IPS-15b (cell line): Measurements from ENCODE around the gene PAX8.

Source experiments
- H3K27me3 ChIP-seq: one replicate; pipeline ENCODE4 v1.6.1; 2013; ENCODE audit warnings: low read length; ENCODE audit not compliant: control insufficient read depth, insufficient read depth
- H3K36me3 ChIP-seq: one replicate; pipeline ENCODE4 v1.6.1; 2013; ENCODE audit warnings: low read length; ENCODE audit not compliant: control insufficient read depth, insufficient read depth
- H3K4me1 ChIP-seq: one replicate; pipeline ENCODE4 v1.6.1; 2013; ENCODE audit warnings: mild to moderate bottlenecking, low read length; ENCODE audit not compliant: control insufficient read depth, insufficient read depth
- H3K4me3 ChIP-seq: one replicate; pipeline ENCODE4 v1.5.1; 2013; ENCODE audit warnings: low read depth, low read length
- H3K9ac ChIP-seq: one replicate; pipeline ENCODE4 v1.6.1; 2013; ENCODE audit warnings: low read depth, mild to moderate bottlenecking, low read length
- H3K9me3 ChIP-seq: one replicate; pipeline ENCODE4 v1.6.1; 2013; ENCODE audit warnings: mild to moderate bottlenecking, low read length; ENCODE audit not compliant: control insufficient read depth, insufficient read depth

PAX8 gene

DNA sequence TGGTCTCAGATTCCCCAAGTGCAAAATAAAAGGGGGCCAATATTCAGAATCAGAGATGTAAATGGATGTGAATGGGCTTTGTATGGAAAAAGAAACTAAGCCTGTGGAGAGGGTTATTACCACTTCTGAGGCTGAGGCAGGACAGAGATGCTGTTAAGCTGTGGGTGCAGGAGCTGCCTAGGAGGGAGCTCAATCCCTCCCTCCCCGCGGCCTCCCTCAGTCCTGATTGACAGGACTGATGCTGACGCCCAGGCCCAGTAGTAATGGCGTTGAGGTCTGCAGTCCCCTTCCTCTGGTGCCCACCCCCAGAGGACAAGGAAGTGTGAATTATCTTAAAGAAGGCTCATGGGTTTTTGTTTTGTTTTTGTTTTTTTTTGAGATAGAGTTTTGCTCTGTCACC lies 64.6 kb downstream of the PAX8 start:
- Histone ChIP-seq H3K4me1 (peaks cover 5% of the 10 kb centered on the region), H3K4me3 (no peak overlapping the region), H3K27me3 (peaks cover 2% of the 10 kb centered on the region), H3K9ac (no peak overlapping the region), H3K9me3 (no peaks in the 10 kb centered on the region), H3K36me3 (no peaks in the 10 kb centered on the region)

DNA sequence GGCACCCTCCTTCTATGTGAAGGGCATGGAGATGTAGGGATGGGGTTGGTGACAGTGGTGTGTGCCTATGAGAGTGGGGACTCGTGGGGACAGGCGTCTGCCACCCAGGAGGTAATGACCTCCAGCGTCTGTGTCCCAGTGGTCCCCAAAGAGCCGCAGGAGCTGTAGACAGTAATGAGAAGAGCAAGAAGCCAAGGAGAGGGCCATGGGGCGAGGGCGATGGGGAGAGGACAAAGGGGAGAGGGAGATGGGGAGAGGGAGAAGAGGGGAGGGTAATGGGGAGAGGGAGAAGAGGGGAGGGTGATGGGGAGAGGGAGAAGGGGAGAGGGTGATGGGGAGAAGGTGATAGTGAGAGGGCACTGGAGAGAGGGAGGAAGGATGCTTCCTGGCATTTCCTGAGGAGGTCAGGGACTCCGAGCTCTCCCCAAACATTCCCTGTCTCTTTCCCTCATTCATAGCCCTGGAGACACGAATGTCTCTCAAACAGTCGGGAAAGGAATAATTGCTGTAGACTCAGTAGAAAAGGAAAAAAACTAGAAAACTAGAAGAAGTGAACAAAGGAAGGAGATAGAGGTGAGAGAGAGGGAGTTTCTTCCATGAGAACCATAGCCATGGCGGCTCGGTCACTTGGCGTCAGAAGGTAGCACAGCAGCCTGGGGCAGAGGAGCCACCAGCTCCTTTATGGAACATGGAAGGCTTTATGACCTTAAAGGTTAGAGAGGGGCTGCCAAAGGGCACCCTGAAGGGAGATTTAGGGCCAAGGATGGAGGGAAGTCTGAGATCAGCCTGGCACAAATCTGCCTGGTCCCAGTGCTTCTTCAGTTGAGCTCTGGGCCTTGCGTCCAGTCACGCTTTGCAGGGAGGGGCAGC lies 65.4 kb downstream of the PAX8 start:
- no peak overlapping the region for H3K4me3 ChIP-seq
- H3K36me3 ChIP-seq = no peaks in the 10 kb centered on the region
- no peaks in the 10 kb centered on the region for H3K9me3 ChIP-seq
- peaks cover 5% of the 10 kb centered on the region for H3K4me1 ChIP-seq
- H3K27me3 ChIP-seq = peaks cover 2% of the 10 kb centered on the region
- H3K9ac ChIP-seq = no peak overlapping the region

DNA sequence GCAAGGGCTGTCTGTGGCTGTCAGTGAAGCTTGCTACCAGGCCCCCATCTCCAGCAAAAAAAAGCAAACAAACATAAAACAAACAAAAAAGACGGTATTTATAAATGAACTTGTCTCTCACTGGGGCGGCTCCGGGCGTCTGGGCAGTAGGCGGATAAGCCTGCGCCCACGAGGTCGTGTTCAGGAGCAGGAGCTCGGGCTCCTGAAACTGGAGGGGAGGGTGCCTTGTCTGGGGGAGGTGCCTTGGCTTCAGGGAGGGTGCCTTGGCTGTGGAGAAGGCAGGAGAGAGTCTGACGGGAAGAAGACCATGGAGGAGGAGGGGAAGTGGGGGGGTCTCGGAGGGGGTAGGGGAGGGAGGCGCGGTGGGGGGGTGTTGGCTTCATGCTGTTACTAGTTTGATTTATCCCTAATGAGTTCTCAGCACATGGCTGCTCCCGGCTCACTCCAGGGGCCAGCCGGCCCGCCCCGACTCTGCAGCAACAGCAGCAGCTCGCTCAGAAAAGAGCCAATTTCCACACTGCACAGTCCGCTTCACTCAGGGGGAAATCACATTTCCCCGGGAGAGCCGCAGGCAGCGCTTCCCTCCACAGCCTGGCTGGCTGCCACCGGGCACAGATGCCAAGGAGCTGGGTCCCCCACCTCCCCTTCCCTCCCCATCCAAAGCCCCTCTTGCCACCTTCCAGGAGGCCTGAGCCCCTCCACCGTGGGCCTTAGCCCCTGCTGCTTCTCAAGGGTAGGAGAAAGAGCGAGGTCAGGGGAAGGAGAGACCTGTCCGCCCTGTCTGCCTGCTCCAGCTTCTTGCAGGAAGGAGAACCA lies 66.3 kb downstream of the PAX8 start:
- H3K9ac ChIP-seq = no peak overlapping the region
- peaks cover 2% of the 10 kb centered on the region for H3K4me1 ChIP-seq
- H3K4me3 ChIP-seq = no peak overlapping the region
- H3K9me3 ChIP-seq = no peaks in the 10 kb centered on the region
- no peaks in the 10 kb centered on the region for H3K36me3 ChIP-seq
- H3K27me3 ChIP-seq = peaks cover 2% of the 10 kb centered on the region

DNA sequence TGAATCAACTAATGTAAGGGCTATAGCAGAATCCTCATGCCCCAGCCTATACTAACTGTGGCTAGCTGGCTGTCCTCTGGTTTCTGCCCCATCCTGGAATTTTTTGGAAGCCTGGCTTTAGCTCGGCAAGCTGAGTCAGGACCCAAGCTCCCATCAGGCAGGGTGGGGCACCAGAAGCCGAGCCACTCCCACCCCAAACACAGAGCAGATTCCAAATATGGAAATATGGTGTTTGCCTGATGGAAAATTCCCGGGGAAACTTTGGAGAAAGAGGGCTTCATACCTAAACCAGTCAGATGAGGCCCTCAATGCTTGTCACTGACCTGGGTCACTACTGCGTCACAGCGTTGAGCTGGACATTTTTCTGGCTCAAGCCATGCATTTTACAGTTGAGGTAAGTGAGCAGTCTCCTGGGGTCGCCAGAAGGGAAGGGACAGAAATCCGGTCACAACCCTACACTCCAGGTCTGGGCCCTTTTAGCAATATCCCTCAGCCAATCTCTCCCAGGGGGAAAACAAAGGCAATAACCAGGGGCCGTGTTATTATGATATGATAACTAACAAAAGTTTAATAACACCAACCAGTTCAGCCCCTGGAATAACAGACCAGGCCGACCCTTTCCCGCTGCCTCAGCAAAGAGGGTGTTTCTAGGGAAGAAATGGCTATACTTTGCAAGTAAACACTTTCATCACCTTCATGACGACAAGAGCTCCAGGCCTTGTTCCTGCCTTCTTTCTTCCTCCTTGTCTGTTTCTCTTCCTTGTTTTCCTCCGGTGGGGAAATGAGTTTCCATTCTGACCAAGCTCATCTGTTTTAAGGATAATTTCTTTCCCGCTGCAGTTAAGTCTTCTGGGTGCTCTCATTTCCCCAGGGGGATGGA lies 67.3 kb downstream of the PAX8 start:
- peaks cover 2% of the 10 kb centered on the region for H3K4me1 ChIP-seq
- no peak overlapping the region for H3K9ac ChIP-seq
- no peak overlapping the region for H3K4me3 ChIP-seq

DNA sequence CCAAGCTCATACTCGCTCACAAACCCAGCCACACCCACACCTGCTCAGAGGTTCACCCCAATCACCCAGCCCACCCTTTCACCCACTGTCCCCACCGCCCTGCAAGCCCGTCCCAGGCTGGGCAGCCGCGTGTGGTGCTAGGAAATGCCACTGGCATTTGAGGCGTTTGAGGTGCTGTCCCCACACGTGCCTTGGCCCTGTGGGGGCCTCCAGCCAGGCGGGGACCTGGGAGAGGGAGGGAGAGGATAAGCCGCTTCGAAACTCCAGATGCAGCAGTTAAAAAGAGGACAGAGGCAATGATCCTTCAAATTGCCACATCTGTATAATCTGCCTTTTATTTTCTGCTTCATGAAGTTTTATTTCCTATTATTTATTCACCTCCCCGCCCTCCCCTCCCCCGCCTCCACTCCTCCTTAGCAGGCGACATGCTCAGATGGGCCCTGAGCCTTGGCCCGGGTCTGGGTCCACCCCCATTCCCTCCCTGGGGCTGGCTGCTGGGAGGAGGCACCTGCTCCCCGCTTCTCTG lies 69.0 kb downstream of the PAX8 start:
- Histone ChIP-seq H3K9me3 (no peaks in the 10 kb centered on the region), H3K27me3 (peaks cover 2% of the 10 kb centered on the region), H3K36me3 (no peaks in the 10 kb centered on the region), H3K9ac (no peak overlapping the region), H3K4me3 (no peak overlapping the region), H3K4me1 (peaks cover 2% of the 10 kb centered on the region)

More for the DNA sequence above, 67.3 kb downstream of the PAX8 start:
- no peaks in the 10 kb centered on the region for H3K9me3 ChIP-seq
- H3K27me3 ChIP-seq = peaks cover 2% of the 10 kb centered on the region
- no peaks in the 10 kb centered on the region for H3K36me3 ChIP-seq

DNA sequence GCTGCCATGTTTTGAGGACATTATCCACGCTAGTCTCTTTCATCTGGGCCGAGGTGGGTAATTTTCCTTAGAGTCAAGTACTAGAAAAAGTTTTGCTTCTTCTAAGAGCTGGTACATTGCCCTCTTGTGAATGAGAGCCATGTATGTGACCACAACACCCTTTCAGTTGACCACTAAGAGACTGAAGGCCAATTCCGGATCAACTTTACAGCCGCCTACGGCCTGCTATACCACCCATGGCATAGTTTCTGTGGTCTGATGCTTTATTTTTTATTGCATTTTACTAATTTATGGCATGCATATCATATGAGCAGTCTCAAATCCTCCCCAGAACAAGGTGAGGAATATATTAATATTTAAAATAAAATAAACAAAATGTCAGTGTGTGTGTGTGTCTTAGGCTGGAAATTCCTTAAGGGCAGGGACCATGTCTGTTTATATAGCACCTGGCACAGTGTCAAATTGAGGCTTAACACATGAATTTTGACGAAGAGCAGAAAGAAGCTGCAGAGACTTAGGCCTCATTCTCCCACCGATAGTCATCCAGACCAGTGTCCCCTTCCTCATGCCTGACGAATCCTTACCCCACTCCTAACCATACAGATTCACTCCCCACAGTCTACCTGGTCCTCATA lies 69.6 kb downstream of the PAX8 start:
- H3K27me3 ChIP-seq = peaks cover 2% of the 10 kb centered on the region
- H3K9me3 ChIP-seq = no peaks in the 10 kb centered on the region
- H3K4me1 ChIP-seq = peaks cover 3% of the 10 kb centered on the region
- no peak overlapping the region for H3K4me3 ChIP-seq
- no peaks in the 10 kb centered on the region for H3K36me3 ChIP-seq
- H3K9ac ChIP-seq = no peak overlapping the region

DNA sequence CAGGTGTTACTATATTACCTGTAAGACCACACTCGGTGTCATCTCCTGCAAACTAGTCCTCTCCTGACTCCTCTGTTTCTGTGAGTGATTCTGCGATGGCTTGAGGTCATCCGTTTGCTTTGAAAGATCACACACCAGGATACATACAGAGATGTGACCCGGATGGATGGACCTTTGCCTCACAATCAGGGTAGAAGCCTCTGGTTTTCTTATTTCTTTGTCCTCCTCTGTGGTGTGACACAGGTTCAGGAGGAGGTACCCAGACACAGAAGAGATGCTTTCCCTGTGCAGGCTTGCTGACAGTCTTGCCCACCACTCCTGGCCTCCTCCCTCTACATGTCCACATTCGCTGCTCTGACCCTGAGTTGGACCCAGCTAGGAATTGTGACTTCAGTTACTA lies 70.3 kb downstream of the PAX8 start:
- peaks cover 1% of the 10 kb centered on the region for H3K27me3 ChIP-seq
- H3K4me1 ChIP-seq = peaks cover 3% of the 10 kb centered on the region
- H3K9ac ChIP-seq = no peak overlapping the region
- H3K36me3 ChIP-seq = no peaks in the 10 kb centered on the region
- no peaks in the 10 kb centered on the region for H3K9me3 ChIP-seq
- no peak overlapping the region for H3K4me3 ChIP-seq

DNA sequence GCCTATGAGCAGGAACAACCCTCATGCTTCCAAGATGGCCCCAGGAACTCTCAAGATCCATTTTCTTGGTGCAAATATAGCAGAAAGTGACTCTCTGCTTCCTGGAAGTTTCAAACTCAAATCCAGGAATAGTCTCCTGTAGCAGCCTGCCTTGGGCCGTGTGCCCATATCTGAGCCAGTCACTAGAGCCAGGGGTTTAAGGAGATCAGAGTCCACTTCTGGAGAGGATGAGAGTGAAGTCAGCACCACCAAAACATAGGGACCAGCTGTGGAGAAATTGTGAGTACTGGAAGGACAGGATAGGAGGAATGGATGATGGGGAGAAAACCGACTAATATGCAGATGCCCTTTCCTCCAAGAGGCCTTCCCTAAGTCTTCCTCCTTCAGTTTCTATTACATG lies 71.7 kb downstream of the PAX8 start:
- Histone ChIP-seq H3K4me3 (no peak overlapping the region), H3K4me1 (peaks cover 3% of the 10 kb centered on the region), H3K36me3 (no peaks in the 10 kb centered on the region), H3K9me3 (no peaks in the 10 kb centered on the region), H3K27me3 (no peaks in the 10 kb centered on the region), H3K9ac (no peak overlapping the region)

DNA sequence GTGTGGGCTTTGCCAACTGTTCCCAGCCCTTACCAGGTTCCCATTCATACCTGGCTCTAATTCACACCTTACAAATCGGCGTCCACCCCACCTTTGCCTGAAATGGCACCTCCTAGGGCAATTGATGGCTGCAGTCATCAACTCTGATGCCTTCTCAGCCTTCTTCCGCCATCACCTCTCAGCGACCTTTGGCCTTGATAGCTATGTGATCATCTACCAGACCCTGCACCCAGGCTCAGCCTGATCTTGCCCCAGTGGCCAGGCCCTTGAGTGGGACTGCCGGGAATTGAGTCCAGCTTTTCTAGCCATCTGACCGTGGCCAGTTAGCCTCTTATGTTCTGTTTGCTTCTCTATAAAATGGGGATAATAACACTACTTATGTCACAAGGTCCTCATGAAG lies 72.5 kb downstream of the PAX8 start:
- Histone ChIP-seq H3K4me1 (peaks cover 3% of the 10 kb centered on the region), H3K4me3 (no peak overlapping the region), H3K36me3 (no peaks in the 10 kb centered on the region), H3K9ac (no peak overlapping the region), H3K27me3 (no peaks in the 10 kb centered on the region), H3K9me3 (no peaks in the 10 kb centered on the region)

DNA sequence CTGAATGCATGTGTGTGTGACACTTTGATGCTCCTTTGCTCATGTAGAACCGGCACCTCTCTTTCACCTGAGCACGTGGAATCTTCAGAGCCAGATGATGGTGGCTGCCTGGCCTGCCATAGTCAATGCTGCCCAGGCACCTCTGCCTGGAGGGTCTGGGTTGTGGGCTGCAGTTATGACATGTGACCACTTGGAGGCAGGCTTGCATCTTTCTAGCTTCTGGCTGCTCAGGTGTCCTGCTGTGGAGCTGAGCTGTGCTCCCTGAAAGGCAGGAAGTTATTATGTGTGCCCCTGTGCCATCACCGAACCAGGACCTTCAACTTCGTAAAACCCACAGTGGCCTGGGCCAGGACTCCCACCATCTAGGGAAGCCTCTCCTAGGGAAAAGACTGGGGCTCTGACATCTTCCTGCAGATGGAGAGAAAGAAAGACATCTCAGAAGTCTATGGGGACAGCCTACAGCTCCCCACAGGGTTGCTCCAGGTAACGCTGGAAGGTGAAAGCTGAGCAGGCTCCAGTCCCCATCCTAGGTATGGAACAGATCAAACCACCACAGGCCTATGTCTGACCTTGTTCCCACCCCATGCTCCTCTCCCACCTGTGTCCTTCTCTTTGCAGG lies 74.7 kb downstream of the PAX8 start:
- H3K36me3 ChIP-seq = no peaks in the 10 kb centered on the region
- H3K27me3 ChIP-seq = no peaks in the 10 kb centered on the region
- no peak overlapping the region for H3K9ac ChIP-seq
- H3K4me3 ChIP-seq = no peak overlapping the region
- peaks cover 3% of the 10 kb centered on the region for H3K4me1 ChIP-seq
- H3K9me3 ChIP-seq = no peaks in the 10 kb centered on the region

DNA sequence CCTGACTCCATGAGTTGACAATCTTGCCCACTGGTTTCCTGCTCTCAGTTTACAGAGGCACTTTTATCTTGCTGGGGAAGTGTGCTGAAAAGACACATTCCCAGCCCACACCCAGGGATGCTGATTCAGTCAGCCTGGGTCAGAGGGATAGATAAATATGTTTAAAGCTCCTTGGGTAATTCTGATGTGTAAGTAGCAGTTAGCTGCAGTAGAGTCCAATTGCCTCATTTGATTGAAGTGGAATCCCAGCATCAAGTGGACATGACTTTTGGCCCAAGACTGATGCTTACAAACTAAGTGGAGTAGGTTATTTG lies 75.5 kb downstream of the PAX8 start:
- no peaks in the 10 kb centered on the region for H3K27me3 ChIP-seq
- no peaks in the 10 kb centered on the region for H3K9me3 ChIP-seq
- H3K4me3 ChIP-seq = no peak overlapping the region
- H3K4me1 ChIP-seq = peaks cover 3% of the 10 kb centered on the region
- H3K36me3 ChIP-seq = no peaks in the 10 kb centered on the region
- no peak overlapping the region for H3K9ac ChIP-seq
